PC-3 (cell line): ENCODE results near the gene LTF. TPM values are rescaled to one million over a fixed set of nuclear protein-coding genes. Genes with fewer than 3 reads are reported as not detected.
A peak's percentile ranks its signal among the peaks of the same experiment; 100 is the strongest.

Experiments used
- ATAC-seq: fragments of 200-7000 bp; cut with Tn5 transposase; 2 replicates; pipeline ENCODE4 v1.9.1; 2020; ENCODE audit warnings: mild to moderate bottlenecking, moderate library complexity
- BruUV-seq: library from RNA; stranded (reverse); fragments of 400-500 nt; replicated peaks from 2 replicates; lab custom pipeline; 2021; lab: Mats Ljungman, UMichigan
- CTCF ChIA-PET: fragments of 300-600 bp; sonication (Branson Sonifier 250); formaldehyde crosslinking; loops from one replicate; lab custom pipeline; 2022; ENCODE audit warnings: antibody characterized with exemption; lab: Charles Lee
- POLR2A ChIA-PET: fragments of 300-600 bp; sonication (Branson Sonifier 250); formaldehyde crosslinking; loops from one replicate; lab custom pipeline; 2022; ENCODE audit warnings: antibody characterized with exemption; ENCODE audit not compliant: unreplicated experiment; lab: Charles Lee
- DNase-seq: peaks from one replicate; pipeline ENCODE4 v3.0.0-alpha.2; 2015
- H2AFZ ChIP-seq: fragments of 300-600 bp; sonication (generic); 2 replicates; pipeline ENCODE4 v1.6.0; 2016; ENCODE audit warnings: antibody characterized with exemption, low read length
- H3F3A ChIP-seq: fragments of 300-600 bp; sonication (generic); one replicate; pipeline ENCODE4 v1.6.0; 2017; ENCODE audit warnings: antibody characterized with exemption, low read length, control low read depth, mild to moderate bottlenecking; ENCODE audit not compliant: unreplicated experiment
- H3K27ac ChIP-seq: fragments of 300-600 bp; sonication (generic); 2 replicates; pipeline ENCODE4 v1.5.1; 2016; ENCODE audit warnings: mild to moderate bottlenecking, low read length
- H3K27me3 ChIP-seq: fragments of 300-600 bp; sonication (generic); 2 replicates; pipeline ENCODE4 v1.6.1; 2016; ENCODE audit warnings: low read length, mixed read lengths
- H3K36me3 ChIP-seq: fragments of 300-600 bp; sonication (generic); 2 replicates; pipeline ENCODE4 v1.6.1; 2016; ENCODE audit warnings: low read depth, mixed run types, low read length, mixed read lengths
- H3K4me1 ChIP-seq: fragments of 300-600 bp; sonication (generic); 2 replicates; pipeline ENCODE4 v1.5.1; 2016; ENCODE audit warnings: low read length; ENCODE audit not compliant: insufficient read depth
- H3K4me2 ChIP-seq: fragments of 300-600 bp; sonication (generic); 2 replicates; pipeline ENCODE4 v1.6.0; 2016; ENCODE audit warnings: low read length
- H3K4me3 ChIP-seq: fragments of 300-600 bp; sonication (generic); 2 replicates; pipeline ENCODE4 v1.5.1; 2016; ENCODE audit warnings: mild to moderate bottlenecking, low read length, mixed read lengths
- H3K79me2 ChIP-seq: fragments of 300-600 bp; sonication (generic); 2 replicates; pipeline ENCODE4 v1.6.1; 2017; ENCODE audit warnings: low read length, mixed read lengths
- H3K9ac ChIP-seq: fragments of 300-600 bp; sonication (generic); 2 replicates; pipeline ENCODE4 v1.6.0; 2016; ENCODE audit warnings: mild to moderate bottlenecking, low read length
- H3K9me2 ChIP-seq: fragments of 300-600 bp; sonication (generic); replicated peaks from 2 replicates; pipeline ENCODE4 v1.6.1; 2016; ENCODE audit warnings: mixed run types, low read length, mixed read lengths
- H3K9me3 ChIP-seq: fragments of 300-600 bp; sonication (generic); 2 replicates; pipeline ENCODE4 v1.6.1; 2016; ENCODE audit warnings: low read length, mixed read lengths
- H4K20me1 ChIP-seq: fragments of 300-600 bp; sonication (generic); 2 replicates; pipeline ENCODE4 v1.6.1; 2016; ENCODE audit warnings: low read length, mixed read lengths
- CTCF ChIP-seq: fragments of 300-600 bp; sonication (generic); conservative IDR thresholded peaks from 2 replicates; pipeline ENCODE4 v1.5.1; 2017; ENCODE audit warnings: antibody characterized with exemption, low read depth, mild to moderate bottlenecking, low read length
- EZH2 ChIP-seq: fragments of 300-600 bp; sonication (generic); IDR thresholded peaks from one replicate; pipeline ENCODE4 v1.6.1; 2017; ENCODE audit warnings: antibody characterized with exemption, mild to moderate bottlenecking, low read length; ENCODE audit not compliant: unreplicated experiment
- EZH2phosphoT487 ChIP-seq: fragments of 300-600 bp; sonication (generic); IDR thresholded peaks from 2 replicates; pipeline ENCODE4 v1.6.1; 2018; ENCODE audit warnings: mild to moderate bottlenecking, antibody characterized with exemption, low read length, borderline replicate concordance
- intact Hi-C: fragments of 100-400 bp; cut with micrococcal nuclease; formaldehyde crosslinking; loops from 2 replicates; pipeline ENCODE4 v1.9.0; 2023
- total RNA-seq: library from RNA; depleted of rRNA; stranded (reverse); fragments of >200 nt; gene quantifications from 2 replicates; pipeline ENCODE4 v1.2.3, GENCODE V29; 2014

LTF gene
- total RNA-seq, 1 experiment from 2014 or later, result not detected

- Histone ChIP-seq H3K36me3 (no peaks in the 10 kb centered on the region), H3K79me2 (no peaks in the 10 kb centered on the region), H3K9me3 (no peaks in the 10 kb centered on the region), H3F3A (no peaks in the 10 kb centered on the region), H4K20me1 (no peaks in the 10 kb centered on the region), H3K27ac (no peak overlapping the region), H3K27me3 (no peaks in the 10 kb centered on the region), H3K4me2 (no peak overlapping the region), H3K4me3 (no peak overlapping the region), H2AFZ (no peak overlapping the region), H3K9me2 (no peaks in the 10 kb centered on the region), H3K9ac (no peak overlapping the region), H3K4me1 (peaks cover 6% of the 10 kb centered on the region; the same call in 1 of the 2 replicates)
- no peak for TF ChIP-seq EZH2
- no peak for TF ChIP-seq EZH2phosphoT487
- no peak for TF ChIP-seq CTCF
- DNase-seq (peak; percentile 53), ATAC-seq (peak; percentile 45)
- intact Hi-C loops, result no loop called here
- BruUV-seq, result no TSS peak
- CTCF ChIA-PET, result no interaction called here
- POLR2A ChIA-PET, result no interaction called here
These were observed 4.7 kb downstream of the LTF start for GRCh38 chr3:46460051-46460450.

- POLR2A ChIA-PET, result no interaction called here
- no peak overlapping the region for H3K4me2 ChIP-seq
- intact Hi-C loops, result no loop called here
- no peaks in the 10 kb centered on the region for H3K9me2 ChIP-seq
- ATAC-seq (no peak), DNase-seq (no peak)
- no peak overlapping the region for H3K27ac ChIP-seq
- H3F3A ChIP-seq, result no peaks in the 10 kb centered on the region
- CTCF ChIA-PET, result no interaction called here
- H2AFZ ChIP-seq, result no peak overlapping the region
- no peaks in the 10 kb centered on the region for H3K79me2 ChIP-seq
- TF ChIP-seq CTCF (no peak), EZH2 (no peak), EZH2phosphoT487 (no peak)
- H3K4me3 ChIP-seq, result no peak overlapping the region
- no peak overlapping the region for H3K9ac ChIP-seq
- H3K36me3 ChIP-seq, result no peaks in the 10 kb centered on the region
- H4K20me1 ChIP-seq, result no peaks in the 10 kb centered on the region
- no peaks in the 10 kb centered on the region for H3K4me1 ChIP-seq
- H3K27me3 ChIP-seq, result no peaks in the 10 kb centered on the region
- BruUV-seq, result no TSS peak
- no peaks in the 10 kb centered on the region for H3K9me3 ChIP-seq
These were observed 8.6 kb downstream of the LTF start for GRCh38 chr3:46456118-46456517.

GRCh38 chr3:46455231-46456115 lies 9.2 kb downstream of the LTF start:
- Histone ChIP-seq H3K4me1 (no peaks in the 10 kb centered on the region), H3K4me2 (no peak overlapping the region), H4K20me1 (no peaks in the 10 kb centered on the region), H3K9me2 (no peaks in the 10 kb centered on the region), H3K79me2 (no peaks in the 10 kb centered on the region), H3K9ac (no peak overlapping the region), H3K9me3 (no peaks in the 10 kb centered on the region), H3K4me3 (no peak overlapping the region), H3K27me3 (no peaks in the 10 kb centered on the region), H3K36me3 (no peaks in the 10 kb centered on the region), H3F3A (no peaks in the 10 kb centered on the region), H3K27ac (no peak overlapping the region), H2AFZ (no peak overlapping the region)
- no peak for DNase-seq
- intact Hi-C loops, result no loop called here
- no peak for ATAC-seq
- CTCF ChIA-PET, result no interaction called here
- POLR2A ChIA-PET, result interaction anchor here (0.6 kb wide), 1 partner anchor 459 kb away, joined by 6 read pairs; no protein-coding TSS in a partner anchor
- TF ChIP-seq EZH2 (no peak), EZH2phosphoT487 (no peak), CTCF (no peak)
- BruUV-seq, result no TSS peak
